Stimulated activated CD8-positive, alpha-beta memory T cell treated with anti-CD3 and anti-CD28 coated beads, Interleukin-15, amount 100 ng/mL, for 4 hours (primary cell): ENCODE measurements around the gene PLEKHM2.
"Not testable (repeated sequence)": the region's sequence is repeated elsewhere in the genome, so short reads cannot be mapped to it uniquely, and the experiment has no call there.

Experiments used
- DNase-seq, 2 donors: peaks; one replicate each; pipeline ENCODE4 v3.0.0-alpha.2; 2020; ENCODE audit warnings: low read depth in 2 of 2

The PLEKHM2 gene, protein sequence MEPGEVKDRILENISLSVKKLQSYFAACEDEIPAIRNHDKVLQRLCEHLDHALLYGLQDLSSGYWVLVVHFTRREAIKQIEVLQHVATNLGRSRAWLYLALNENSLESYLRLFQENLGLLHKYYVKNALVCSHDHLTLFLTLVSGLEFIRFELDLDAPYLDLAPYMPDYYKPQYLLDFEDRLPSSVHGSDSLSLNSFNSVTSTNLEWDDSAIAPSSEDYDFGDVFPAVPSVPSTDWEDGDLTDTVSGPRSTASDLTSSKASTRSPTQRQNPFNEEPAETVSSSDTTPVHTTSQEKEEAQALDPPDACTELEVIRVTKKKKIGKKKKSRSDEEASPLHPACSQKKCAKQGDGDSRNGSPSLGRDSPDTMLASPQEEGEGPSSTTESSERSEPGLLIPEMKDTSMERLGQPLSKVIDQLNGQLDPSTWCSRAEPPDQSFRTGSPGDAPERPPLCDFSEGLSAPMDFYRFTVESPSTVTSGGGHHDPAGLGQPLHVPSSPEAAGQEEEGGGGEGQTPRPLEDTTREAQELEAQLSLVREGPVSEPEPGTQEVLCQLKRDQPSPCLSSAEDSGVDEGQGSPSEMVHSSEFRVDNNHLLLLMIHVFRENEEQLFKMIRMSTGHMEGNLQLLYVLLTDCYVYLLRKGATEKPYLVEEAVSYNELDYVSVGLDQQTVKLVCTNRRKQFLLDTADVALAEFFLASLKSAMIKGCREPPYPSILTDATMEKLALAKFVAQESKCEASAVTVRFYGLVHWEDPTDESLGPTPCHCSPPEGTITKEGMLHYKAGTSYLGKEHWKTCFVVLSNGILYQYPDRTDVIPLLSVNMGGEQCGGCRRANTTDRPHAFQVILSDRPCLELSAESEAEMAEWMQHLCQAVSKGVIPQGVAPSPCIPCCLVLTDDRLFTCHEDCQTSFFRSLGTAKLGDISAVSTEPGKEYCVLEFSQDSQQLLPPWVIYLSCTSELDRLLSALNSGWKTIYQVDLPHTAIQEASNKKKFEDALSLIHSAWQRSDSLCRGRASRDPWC

DNA sequence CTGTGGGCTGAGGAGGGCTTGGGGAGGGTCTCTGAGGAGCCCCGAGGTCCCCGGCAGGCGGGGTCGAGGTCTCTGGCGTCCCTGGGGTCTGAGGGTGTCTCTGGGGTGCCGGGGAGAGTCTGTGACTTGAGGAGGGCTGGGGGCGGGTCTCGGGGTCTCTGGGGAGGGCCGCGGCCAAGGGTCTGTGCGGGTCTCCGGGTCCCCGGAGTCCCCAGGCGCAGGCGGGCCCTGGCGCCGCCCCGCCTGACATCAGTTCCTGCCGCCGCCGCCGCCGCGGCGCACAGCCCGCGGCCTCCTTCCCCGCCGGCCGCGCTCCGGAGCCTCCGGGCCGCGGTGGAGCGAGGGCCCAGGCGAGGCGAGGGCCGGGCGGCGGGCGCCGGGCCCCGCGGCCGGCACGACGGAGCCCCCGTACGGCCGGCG is at the start of gene PLEKHM2:
Gene PLEKHM2 (plus strand): TSS at position 279 of the 420 bp plus-strand sequence. CDS start 239 bp downstream, outside the sequence.
- no peak for DNase-seq

DNA sequence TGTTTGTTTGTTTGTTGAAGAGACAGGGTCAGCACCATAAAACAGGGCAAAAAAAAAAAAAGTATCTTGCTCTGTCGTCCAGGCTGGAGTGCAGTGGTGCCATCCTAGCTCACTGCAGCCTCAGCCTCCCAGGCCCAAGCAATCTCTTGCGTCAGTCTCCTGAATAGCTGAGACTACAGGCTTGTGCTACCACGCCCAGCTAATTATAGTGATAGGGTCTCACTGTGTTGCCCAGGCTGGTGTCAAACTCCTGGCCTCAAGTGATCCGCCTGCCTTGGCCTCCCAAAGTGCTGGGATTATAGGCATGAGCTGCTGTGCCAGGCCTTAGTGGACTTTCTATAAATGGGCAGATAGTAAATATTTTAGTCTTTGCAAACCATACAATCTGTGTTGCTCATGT is 47.7 kb upstream of the PLEKHM2 start:
- no peak for DNase-seq

DNA sequence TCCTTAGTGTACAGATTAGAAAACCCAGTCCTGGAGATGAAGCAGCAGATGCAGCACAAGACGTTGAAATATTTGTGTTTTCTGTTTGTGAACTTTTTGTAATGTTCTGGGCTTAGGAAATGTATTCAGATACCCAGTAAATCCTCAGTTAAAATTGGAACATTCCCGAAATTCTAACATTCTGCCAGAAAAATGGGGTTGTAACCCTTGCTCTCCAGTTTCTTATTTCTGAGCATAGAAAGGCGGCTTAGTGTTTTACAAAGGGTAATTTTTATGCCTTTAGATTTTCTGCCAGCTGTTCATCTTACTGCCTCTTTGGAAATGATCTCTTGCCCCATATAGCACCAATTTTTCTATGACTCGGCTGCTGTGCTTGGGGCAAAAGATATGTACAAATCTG is 46.3 kb upstream of the PLEKHM2 start:
- no peak for DNase-seq

DNA sequence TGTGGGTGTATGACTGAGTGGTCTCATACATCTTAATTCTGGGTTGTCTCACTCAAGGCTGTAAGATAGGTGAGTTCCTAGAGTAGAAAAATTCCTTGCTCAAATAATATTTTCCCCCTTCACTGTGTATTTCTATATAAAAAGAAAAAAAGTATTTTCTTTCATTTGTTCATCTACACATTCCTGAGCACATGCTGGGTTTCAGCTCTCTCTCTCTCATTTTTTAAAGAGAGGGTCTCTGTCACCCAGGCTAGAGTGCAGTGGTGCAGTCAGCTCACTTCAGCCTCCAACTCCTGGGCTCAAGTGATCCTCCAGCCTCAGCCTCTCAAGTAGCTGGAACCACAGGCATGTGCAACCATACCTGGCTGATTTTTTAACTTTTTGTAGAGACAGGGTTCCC is 44.9 kb upstream of the PLEKHM2 start:
- no peak for DNase-seq

DNA sequence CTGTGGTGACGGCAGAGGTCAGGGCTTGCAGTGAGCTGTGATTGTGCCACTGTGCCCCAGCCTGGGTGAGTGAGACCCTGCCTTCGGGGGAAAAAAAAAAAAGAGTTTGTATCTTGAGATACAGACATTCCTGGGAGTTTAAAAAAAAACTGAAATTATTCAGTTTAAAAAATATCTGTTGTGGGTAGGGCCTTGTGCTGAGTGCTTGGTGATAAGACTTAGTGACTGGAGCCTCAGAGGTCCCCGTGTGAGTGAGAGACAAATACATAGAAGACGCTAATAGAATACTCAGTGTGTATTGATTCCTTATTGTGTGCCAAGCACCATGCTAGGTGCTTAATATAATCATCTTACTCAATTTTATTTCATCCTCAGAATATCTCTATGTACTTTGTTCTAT is 44.2 kb upstream of the PLEKHM2 start:
- no peak for DNase-seq

DNA sequence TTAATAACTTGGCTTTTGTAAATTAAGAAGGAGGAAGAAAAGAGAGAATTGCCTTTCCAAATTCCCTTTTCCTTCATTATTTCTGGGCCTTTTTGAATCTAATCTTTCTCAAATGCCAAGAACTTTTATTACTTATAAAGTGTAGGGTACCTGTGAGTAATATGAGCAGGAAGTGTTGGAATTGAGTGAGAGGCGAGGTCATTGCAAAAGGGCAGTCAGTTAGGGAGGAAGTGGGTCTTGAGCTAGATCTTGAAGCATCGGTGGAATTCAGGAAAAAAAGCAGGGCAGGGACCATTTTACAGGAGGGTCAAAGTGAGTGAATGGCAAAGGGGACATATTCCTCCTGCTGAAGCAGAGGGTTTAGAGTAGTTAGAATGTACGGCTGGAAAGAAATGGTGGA is 43.5 kb upstream of the PLEKHM2 start:
- DNase-seq = no peak

DNA sequence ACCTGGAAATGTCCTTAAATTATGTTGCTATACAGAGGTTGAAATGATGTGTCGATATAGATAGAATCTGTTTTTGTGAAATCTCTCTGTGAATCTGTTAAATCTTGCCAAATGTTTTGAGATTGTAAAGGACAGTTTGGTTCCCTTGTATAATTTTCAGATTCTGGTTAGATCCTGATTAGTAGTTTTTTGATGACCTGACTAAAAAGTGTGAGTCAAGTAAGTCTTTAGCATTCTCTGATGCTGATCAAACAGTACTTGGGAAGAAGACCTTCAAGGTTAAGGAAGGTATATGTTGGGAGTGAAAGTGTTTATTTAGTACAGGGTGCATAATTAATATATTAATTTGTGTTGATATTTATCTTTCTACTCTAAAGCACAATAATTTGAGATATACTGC is 34.2 kb upstream of the PLEKHM2 start:
- no peak for DNase-seq

DNA sequence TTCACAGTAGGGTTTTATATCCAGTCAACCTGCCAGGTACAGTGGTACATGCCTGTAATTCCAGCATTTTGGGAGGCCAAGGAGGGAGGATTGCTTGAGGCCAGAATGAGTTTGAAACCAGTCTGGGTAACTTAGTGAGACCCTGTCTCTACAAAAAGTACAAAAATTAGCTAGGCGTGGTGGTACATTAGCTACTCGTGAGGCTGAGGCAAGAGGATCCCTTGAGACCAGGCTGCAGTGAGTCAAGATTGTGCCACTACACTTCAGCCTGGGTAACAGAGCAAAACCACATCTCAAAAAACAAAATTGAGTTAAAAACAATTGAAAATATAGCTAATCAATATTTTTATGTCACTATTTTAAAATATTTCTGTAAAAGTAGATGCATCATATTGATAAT is 33.7 kb upstream of the PLEKHM2 start:
- DNase-seq = no peak

DNA sequence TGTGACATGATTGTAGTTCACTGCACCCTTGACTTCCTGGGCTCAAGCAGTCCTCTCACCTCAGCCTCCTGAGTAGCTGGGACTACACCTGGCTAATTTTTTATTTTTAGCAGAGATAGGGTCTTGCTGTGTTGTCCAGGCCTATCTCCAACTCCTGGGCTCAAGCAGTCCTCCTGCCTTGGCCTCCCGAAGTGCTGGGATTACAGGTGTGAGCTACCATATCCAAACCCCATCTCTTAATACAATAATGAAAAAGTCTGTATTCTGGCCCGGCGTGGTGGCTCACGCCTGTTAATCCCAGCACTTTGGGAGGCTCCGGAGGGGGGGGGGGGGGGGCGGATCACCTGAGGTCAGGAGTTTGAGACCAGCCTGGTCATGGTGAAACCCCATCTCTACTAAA is 32.0 kb upstream of the PLEKHM2 start:
- not testable (repeated sequence) for DNase-seq

DNA sequence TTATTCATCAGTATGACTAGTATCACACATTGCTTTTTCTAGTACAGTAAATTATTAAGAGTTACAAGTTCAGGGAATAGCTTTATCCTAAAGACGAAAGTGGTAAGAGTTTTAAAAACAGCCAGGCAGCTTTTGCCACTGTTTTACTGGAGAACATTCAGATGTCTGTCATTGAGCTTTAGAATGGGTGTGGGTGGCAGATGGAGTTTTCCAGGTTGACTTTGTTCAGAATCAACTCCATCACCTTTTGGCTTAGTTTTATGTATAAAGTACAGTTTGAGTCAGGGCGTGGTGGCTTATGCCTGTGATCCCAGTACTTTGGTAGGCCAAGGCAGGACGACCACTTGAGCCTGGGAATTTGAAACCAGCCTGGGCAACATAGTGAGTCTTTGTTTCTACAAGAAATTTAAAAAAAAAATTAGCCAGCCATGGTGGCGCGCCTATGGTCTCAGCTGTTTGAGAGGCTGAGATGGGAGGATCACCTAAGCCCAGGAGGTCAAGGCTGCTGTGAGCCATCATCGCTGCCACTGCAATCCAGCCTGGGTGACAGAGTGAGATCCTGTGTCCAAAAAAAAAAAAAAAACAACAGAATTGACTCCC is 29.9 kb upstream of the PLEKHM2 start:
- no peak for DNase-seq

DNA sequence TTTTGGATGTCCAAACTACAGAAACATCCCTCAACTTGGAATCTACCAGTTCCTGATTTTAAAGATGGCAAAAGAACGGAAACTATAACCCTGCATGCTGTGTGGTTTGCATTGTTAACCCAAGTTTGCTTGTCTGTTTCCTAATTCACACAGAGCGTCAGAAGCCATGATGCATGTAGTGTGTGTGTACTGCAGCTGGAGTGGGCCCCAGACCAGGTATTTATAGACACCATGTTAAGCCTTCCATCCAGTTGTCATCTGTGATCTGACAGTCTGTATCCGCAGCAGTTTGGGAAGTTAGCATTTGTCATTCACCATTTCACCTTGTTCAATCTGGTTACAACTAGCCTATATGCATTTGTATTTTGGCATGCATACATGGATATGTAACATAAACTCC is 27.7 kb upstream of the PLEKHM2 start:
- DNase-seq = no peak

DNA sequence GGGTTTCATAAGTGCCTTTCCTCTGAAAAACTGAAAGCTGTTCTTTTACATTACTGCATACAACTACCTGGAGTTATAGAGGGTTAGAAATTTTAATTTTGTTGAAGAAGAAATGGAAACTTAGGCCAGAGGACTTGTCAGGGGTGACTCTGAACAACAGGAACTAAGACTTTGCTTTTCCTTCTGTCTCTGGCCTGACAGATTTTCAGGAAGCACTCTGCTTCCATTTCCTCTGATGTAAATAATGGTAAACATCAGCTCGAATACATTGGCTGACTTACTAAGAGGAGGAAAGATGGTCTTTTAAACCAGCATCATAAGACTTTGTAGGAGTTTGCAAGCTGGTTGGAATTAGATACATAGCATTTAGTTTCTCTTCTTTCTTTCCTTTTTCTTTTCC is 27.1 kb upstream of the PLEKHM2 start:
- no peak for DNase-seq

DNA sequence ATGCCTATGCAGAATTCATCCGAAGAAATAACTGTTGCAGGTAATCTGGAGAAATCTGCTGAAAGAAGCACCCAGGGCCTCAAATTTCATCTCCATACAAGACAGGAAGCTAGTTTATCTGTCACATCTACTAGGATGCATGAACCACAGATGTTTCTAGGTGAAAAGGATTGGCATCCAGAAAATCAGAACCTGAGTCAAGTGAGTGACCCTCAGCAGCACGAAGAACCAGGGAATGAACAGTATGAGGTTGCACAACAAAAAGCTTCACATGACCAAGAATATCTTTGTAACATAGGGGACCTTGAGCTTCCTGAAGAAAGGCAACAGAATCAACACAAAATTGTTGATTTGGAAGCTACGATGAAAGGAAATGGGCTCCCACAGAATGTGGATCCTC is 24.0 kb upstream of the PLEKHM2 start:
- no peak for DNase-seq

DNA sequence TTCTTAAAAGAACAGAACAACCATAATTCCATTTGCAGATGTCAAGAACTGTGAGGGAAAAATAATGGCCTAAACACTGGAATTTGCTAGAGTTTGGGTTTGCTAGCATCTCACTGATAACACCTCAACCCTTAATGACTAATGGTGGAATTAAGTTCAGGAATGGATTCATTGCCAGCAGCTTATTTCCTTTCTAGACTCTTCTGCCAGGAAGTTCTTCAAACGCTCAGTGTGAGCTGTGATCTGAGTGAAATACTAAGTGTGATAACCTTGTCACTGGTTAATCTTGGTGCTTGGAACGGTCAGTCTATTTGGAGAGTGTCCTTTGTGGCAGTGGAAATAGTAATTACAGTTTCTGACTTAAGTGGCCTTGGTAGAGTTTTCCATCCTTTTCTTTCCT is 21.6 kb upstream of the PLEKHM2 start:
- DNase-seq = no peak

DNA sequence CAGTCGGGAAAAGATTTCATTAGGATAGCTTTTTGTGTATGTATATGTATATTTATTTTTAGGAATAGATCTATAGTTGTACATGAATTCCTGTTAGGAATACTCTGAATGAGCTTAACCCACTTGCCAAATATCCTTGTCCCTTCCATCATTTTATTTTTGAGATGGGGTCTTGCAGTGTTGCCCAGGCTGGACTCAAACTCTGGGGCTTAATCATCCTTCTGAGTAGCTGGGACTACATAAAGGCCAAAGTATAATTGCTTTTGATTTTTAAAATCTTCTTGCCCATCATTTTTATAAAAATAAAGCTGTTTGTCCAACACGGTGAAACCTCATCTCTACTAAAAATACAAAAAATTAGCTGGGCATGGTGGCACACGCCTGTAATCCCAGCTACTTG is 20.2 kb upstream of the PLEKHM2 start:
- no peak for DNase-seq

DNA sequence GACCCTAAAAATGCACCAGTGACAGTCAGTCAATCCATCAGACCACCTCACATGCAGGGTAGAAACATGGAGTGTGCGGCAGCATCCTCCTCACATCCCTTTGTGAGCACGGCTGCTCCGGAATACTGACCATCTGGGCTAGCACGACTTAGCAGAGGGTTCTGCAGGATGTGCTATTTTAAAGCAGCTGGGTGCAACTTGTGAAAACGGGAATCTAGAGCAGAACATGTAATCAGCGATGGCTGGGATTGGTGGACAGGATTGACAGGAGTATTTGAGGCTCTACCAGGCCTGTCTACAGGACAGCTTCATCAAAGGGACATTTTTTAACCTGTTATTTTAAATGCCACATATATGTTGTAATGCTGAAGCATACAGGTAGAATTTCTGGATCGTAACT is 16.8 kb upstream of the PLEKHM2 start:
- no peak for DNase-seq

DNA sequence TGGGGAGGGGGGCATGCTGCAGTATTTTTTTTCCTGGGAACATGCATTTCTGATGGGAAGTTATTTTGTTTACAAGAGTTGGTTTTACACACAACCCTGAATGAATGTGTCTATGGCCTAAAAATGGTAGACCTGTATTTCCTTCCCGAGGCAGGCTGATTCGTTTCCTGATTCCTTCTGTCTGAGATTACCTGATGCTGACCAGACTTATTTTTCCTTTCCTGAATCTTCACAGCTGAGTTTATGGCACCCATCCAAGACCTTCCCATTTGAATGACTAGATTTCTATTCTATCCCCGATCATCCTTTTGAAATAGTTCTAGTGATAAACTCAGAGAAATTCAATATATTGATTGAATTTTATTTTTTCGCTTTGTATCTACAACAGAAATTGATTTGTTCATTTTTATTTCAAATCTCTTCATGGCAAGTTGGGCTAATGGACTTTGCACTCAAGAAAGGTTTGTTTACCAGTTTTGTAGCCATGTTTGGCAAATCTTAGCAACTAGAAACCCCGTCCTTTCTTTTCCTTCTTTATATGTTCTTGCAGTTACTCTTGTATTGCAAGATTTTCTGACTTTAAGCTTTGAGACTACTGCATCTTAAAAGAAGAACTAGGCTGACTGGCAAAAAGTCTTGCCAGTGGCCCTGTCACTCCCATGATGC is 15.9 kb upstream of the PLEKHM2 start:
- no peak for DNase-seq

DNA sequence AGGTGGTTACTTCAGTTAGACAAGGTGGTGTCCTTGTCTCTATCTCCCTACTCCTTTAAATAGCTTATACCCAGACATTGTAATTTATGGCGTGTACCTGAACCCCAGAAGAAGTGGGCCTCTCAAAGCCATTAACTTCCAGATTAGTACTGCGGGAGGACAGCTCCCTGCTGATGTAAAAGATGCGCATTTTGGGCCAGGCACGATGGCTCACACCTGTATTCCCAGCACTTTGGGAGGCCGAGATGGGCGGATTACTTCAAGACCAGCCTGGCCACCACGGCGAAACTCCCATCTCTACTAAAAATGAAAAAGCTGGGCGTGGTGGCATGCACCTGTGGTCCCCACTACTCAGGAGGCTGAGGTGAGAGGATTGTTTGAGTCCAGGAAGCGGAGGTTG is 15.0 kb upstream of the PLEKHM2 start:
- DNase-seq = no peak

DNA sequence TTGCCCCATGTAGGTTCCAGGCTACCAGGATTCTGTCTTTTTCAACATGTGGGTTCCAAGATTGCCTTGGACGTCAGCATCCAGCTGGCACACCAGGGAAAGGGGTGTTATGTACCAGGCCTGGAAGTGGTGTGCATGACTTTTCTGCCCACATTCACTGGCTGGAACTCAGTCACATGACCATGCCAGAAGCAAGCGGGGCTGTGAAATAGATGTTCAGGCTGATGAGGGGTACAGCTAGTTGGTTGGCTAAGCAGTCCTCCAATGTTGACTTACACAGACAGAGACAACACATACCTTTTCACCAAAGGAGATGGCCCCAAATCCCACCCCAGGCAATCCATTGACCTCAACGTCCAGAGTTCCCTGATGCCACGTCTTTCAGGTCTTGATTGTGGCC is 14.3 kb upstream of the PLEKHM2 start:
- no peak for DNase-seq

DNA sequence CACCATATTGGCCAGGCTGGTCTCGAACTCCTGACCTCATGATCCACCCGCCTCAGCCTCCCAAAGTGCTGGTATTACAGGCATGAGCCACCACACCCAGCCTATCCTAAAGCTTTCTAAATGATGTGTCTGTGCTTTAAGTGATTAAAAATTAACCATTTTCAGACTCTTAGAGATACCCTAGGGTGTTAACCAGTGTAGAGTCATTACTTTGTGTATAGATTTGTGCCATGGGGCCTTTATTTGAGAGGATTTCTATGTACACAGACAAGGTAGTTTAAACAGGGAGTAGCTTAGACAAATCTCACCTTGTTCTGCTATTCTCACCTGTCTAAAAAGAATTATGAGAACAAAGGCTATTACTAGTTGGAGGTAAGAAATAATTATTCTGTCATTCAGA is 12.7 kb upstream of the PLEKHM2 start:
- DNase-seq = no peak

DNA sequence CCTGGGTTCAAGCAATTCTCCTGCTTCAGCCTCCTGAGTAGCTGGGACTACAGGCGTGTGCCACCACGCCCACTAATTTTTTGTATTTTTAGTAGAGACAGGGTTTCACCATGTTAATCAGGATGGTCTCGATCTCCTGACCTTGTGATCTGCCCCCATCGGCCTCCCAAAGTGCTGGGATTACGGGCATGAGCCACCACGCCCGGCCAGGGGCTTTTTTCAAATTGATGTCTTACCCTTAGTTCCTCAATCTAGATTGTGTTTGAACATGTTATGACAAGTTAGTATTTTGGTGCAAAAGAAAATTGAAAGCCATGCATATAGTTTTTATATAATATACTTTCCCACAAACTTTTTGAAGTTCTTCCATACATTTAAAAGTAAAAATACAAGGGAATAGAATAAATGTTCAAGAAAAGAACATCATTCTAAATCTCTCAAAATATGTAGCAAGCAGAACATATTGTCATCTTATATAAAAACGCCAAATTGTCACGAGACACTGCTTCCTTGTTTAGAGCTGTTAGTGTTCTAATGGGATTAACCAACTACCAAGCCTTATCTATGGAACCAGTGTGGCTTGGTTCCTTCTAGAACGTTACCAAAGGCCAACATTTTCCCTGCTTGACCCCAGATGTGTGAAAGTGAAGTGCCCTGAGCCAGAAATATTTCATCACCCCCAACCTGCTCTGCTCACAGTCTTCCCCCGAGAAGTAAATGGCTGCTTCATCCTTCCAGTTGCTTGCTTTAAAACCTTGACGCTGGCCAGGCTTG is 9.5 kb upstream of the PLEKHM2 start:
- no peak for DNase-seq
